GM18520 (cell line): Measurements from ENCODE around the gene NFIL3.
"Not testable (repeated sequence)": the region's sequence is repeated elsewhere in the genome, so short reads cannot be mapped to it uniquely, and the experiment has no call there.

Source experiments
- ATAC-seq: cut with Tn5 transposase; IDR thresholded peaks from one replicate; pipeline ENCODE4 v1.9.1; 2021; ENCODE audit not compliant: unreplicated experiment

NFIL3 gene

DNA sequence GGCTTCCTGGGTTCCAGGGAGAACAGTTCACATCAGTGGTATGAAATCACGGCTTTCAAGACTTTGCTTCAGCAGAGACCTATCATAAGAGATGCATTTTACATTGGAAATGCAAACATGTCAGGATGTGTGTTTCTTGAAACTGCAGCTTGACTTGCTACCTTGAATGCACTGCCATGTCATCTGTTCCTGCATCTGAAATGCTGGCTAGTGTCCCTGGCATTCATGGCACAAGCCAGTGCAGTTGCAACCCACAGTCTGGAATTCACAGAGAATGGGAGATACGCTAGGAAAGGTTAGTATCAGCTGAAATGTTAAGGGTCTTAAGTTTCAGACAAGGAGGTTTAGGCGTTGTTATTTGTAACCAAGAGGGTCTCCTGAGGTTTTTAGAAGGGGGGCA is 24.7 kb downstream of the NFIL3 start:
- ATAC-seq: no peak

DNA sequence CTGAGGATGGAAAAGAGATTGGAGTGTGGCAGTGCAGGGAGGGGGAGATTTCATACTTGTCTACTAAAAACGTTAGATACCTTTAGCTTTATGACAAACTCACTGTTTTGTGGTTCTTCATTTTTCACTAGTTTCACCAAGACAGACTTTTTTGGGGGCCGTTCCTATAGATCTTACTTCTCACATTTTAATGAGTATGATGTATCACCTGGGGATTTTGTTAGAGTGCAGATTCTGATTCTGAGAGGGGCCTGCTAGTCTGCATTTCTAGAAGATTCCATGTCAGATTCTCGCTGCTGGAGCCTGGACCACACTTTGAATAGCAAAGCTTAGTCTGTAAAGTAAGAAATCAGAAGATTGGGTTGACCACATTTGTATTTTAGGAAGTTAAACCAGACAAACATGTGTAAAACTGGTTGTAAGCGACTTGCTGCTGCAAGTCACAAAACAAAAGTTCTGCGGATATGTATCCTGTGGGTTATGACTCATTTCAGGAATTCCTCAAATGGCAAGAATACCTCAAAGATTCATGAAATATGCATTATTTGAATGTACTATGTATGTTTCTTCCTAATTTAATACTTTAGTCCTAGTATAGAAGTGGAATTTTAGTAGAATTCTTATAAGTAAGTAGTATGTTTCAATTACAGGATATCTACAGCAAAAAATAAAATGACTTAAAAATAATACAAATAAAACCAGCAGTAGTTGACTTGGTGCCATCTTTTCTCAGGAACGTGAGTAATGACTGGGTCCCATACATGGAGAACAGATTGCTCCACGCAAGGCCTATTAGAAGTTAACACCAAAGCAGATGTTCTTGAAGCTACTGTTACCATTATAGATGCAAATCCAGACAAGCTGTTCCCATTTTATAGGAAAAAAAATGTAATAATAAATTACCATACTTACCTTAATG is 27.8 kb downstream of the NFIL3 start:
- ATAC-seq: no peak

DNA sequence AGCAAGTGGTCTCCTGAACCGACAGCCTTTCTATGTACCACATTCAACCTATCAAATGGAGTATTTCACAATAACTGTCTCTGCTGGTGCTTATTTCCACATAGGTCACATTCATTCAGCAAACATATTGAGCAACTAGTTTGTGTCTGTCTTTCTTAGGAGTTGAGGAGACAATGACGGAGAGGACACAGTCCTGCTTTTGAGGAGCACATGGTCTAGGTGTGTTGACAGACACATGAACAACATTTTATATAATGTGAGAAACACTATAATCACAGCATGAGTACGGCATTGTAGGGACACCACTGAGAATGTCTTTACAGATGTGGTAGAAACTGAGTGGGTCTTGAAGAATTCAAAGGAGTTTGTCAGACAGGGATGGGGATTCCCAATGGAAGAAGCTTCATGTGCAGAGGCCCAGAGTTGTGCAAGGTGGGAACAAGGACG is 28.5 kb downstream of the NFIL3 start:
- ATAC-seq: no peak

DNA sequence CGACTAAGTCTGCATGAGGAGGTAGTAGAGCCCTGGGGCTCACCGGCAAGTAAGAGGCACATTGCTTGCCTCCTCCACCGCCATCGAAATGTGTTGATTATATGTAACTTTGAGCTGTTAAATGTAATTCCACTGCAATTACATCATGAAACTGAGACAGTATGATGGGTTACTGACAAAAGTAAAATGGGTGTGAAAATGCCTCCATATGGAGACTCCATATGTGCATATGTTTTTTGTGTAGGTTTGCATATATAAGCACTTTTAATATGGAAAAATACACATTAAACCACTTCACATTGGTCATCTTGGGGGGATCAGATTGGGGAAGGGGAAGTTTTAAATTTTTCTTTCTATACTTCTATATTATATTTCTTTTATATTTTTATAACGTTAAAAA is 29.8 kb downstream of the NFIL3 start:
- no peak for ATAC-seq

GRCh38 chr9:91392435-91392834 is 31.2 kb downstream of the NFIL3 start:
- no peak for ATAC-seq

- ATAC-seq: no peak
Observed at GRCh38 chr9:91391818-91392217, 31.8 kb downstream of the NFIL3 start.

DNA sequence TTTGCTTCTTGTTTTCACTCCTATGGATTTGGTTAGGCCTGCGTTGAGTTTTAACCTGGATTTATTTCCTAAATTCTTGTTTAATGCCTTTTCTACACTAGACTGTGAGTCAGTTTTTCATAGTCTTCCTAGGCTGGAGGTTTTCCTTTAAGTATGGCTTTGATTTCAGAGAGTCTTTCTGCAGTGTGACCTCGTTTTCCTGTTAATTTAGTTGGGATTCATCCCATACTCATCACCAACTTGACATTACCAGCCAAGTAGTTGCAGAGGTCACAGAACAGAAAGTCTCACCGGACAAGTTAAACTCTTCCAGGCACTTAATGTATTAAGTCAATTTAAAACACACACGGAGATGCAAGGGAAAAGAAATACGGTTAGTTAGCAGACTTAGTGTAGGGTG is 32.2 kb downstream of the NFIL3 start:
- ATAC-seq: no peak

DNA sequence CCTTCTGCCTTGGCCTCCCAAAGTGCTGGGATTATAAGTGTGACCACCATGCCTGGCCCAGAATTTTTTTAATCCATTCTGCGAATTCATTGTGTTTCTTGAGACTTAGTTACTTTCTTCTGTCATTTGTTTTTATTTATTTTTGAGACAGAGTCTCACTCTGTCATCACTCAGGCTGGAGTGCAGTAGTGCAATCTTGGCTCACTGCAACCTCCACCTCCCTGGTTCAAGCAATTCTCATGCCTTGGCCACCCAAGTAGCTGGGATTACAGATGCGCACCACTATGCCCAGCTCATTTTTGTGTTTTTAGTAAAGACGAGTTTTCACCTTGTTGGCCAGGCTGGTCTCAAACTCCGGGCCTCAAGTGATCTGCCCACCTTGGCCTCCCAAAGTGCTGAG is 33.9 kb downstream of the NFIL3 start:
- ATAC-seq: not testable (repeated sequence)

GRCh38 chr9:91386765-91387164 is 36.9 kb downstream of the NFIL3 start:
- no peak for ATAC-seq

DNA sequence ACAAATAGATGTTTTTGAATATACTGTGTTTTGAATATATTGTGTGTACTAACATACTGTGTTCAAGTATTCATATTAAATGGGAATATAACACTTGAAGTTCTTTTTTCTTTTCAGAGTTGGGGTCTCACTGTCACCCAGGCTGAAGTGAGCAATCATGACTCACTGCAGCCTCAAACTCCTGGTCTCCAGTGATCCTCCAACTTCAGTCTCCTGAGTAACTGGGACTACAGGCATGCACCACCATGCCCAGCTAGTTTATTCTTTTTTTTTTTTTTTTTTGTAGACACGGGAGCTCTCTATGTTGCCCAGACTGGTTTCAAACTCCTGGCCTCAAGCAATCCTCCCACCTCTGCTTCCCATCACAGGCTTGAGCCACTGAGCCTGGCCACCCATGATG is 38.7 kb downstream of the NFIL3 start:
- ATAC-seq: no peak

- ATAC-seq: no peak
Observed at GRCh38 chr9:91383577-91383976, 40.1 kb downstream of the NFIL3 start.

DNA sequence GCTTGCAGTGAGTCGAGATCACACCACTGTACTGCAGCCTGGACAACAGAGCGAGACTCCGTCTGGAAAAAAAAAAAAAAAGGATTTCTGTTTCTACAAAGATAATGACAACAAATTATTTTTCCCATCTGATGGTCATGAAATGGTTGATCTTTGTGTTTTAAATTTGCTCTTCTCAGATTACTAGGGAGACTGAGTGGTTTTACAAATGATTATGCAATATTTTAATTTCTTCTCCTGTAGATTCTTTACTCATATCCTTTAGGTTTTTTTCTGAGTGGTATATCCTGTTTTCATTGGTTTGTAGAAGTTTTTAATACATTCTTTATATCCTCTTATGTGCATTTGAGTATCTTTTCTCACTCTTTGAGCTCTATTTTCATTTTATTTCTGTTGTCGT is 41.3 kb downstream of the NFIL3 start:
- no peak for ATAC-seq

DNA sequence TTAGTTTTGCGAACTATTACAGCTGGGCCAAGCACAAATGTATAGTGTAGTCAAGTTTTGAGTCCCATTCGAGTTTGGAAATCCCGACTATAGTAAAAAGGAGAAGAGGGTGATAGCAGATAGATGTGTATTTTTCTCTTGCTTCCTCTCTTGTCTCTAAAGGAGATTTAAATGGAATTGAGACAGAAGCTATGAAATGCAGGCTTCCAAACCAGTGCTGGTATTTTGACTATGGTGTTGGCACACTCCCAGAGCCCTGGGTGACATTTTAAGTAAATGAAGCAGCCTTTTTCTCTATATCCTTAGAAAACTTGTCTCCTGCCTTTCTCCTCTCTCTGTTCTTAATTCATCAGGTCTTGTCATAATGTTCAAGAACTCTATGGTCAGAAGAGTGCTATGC is 44.2 kb downstream of the NFIL3 start:
- no peak for ATAC-seq

DNA sequence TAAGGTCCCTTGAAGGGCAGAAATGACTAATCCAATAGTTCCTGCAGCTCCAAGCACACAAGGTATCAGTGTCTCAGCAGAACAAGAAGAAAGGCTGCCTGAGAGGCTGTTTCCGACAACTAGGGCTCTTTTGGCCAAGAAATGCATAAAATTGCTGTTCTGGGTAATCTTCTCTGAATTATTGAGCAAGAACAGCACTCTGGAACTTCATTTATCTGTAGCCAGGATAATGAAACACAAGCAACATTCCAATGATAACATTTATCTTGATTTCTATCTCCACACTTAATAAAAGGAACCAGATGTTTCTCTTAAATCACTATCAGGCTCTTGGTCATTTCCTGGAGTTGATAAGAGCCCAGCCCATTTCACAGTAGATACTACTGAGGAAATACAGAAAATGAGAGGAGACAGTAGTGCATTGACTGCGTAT is 44.9 kb downstream of the NFIL3 start:
- no peak for ATAC-seq

DNA sequence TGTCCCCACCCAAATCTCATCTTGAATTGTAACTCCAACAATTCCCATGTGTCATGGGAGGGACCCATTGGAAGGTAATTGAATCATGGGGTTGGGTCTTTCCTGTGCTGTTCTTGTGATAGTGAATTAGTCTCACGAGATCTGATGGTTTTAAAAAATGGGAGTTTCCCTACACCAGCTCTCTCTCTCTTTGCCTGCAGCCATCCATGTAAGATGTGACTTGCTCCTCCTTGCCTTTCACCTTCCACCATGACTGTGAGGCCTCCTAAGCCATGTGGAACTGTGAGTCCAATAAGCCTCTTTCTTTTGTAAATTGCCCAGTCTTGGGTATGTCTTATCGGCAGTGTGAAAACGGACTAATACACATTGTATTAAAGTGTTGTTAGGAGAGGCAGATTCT is 45.6 kb downstream of the NFIL3 start:
- ATAC-seq: not testable (repeated sequence)

DNA sequence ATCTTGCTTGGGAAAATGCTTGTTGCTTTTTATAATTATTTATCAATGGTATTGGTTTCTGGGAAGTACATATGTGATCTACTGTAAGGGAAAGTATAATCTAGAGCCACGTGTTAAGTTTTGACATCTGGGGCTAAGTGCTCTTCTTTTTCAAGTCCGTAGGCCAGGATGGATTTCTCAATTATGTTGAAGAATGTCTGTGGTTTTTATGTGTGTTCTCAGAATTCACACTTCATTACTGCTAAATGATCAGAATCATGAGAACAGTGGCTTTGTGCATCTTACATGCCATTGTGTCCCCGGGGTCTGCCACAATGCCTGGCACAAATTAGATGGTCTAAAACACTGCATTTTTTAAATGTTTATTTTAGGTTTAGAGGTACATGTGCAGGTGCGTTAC is 47.4 kb downstream of the NFIL3 start:
- ATAC-seq: no peak

DNA sequence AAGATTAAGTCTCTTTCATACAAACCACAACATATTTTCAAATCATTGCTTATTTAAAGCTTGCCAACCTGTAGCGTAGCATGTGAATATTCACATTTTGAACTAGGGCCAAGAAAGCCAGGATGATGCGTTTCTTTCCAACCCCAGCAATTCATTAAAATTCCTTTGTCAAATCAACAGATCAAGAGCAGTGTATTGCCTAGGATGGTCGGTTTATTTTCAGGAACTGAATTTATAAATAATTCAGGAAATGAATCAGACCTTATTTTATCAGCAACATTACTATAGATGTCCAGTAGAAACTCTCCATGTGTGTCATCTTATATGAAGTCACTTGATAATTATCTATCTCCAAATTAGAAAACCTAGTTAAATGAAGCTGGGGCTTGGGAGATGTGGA is 48.7 kb downstream of the NFIL3 start:
- ATAC-seq: no peak

DNA sequence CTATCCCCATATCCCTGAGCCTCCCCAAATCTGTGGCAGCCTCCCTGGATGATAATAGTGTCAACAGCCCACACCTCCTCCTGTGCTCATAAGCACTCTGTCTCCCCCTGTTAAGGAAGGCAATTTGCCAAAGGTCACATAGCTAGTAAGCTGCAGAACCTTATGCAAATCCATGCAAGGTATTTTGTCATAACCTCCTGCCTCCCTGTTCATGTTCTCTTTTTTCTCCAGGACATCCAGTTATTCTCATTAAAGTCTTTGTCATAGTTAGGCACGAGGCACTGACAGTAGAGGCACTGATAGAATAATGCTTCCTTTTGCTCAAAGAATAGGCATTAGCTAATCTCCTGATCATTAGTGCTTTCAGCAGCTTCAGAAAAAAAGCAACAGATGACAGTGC is 51.7 kb downstream of the NFIL3 start:
- ATAC-seq: no peak

GRCh38 chr9:91370006-91370405 is 53.6 kb downstream of the NFIL3 start:
- ATAC-seq: not testable (repeated sequence)

DNA sequence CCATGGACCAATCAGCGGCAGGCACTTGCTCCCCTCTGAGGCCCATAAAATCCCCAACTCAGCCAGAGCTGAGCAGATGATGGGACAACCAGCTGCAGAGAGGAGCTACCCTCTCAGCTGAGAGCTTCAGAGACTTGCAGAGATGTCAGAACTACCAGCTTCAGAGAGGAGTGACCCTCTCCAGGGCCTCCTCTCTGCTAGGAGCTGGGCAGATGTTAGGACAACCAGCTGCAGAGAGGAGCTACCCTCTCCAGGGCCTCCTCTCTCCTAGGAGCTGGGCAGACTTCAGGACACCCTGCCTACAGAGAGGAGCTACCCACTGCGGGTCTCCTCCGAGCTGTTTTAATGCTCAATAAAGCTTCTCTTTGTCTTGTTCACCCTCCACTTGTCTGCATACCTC is 58.9 kb downstream of the NFIL3 start:
- no peak for ATAC-seq

DNA sequence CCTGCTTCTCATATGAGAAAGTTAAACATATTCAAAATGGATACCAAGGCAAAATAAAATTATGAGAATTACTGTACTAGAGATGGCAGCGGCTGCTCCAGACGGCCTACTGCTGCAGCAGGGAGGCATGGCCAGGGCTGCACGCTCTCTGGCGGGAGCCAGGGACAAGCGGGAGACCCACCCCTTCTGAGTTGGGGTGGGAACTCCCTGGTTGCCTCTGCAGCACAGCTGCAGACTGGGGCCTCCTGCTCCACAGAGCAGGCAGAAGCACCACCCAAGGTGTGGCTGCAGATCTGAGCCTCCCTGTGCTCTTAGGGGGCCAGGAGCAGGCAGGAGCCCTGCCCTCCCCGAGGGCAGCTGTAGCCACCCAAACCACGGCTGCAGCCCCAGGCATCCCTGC is 59.6 kb downstream of the NFIL3 start:
- ATAC-seq: no peak

DNA sequence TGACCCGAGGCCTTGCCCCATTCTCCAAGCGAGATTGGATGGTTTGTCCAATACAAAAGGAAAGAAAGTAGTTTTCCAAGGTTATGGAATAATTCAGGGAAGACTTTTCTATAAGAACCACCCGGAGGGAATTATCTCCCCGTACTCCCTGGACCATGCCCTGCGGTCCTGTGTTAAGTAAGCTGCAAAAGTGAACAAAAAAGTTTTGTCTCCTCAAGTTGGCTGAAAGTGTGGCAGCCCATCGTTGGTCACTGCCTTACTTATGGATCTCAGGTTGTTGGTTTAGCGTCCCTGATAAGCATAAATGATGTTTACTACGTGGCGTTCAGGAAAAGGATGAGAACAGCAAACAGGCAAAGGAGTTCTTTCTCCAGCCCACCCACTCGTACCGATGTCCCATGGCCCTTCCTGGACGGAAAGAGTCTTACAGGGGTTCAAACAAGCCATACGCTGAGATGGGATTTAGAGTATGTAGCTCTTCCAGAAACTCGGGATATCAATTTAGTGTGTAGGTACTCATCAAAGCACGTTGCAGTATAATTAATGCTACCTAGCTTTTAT is 61.5 kb downstream of the NFIL3 start:
- ATAC-seq: no peak
